Vagina (tissue), 2 donors: ENCODE data around the gene ITGB4.

Experiments used
- CTCF ChIP-seq, 3 experiments: fragments of 450-650 bp in 2 of 3; fragments of 200-600 bp in 1 of 3; sonication (generic) in 1 of 3; IDR thresholded peaks; one replicate each; pipeline ENCODE4 v1.5.1; 2017 to 2019; ENCODE audit warnings: antibody characterized with exemption in 3 of 3, mild to moderate bottlenecking in 2 of 3, moderate library complexity in 2 of 3
- POLR2A ChIP-seq, 2 donors: fragments of 450-650 bp; IDR thresholded peaks; one replicate each; pipeline ENCODE4 v1.6.1; 2017; ENCODE audit warnings: antibody characterized with exemption in 2 of 2, mild to moderate bottlenecking in 2 of 2, moderate library complexity in 2 of 2
- POLR2AphosphoS5 ChIP-seq, 2 donors: sonication (generic); formaldehyde crosslinking; IDR thresholded peaks; one replicate each; pipeline ENCODE4 v1.9.0; 2017; ENCODE audit warnings: antibody characterized with exemption in 2 of 2, mild to moderate bottlenecking in 2 of 2, low read depth in 1 of 2; ENCODE audit not compliant: insufficient read depth in 1 of 2

GRCh38 chr17:75730065-75730464 lies 8.8 kb downstream of the ITGB4 start:
- TF ChIP-seq CTCF (IDR thresholded peaks at IDR 0.05) (no peak), POLR2AphosphoS5 (IDR thresholded peaks at IDR 0.05; ENCODE audit: insufficient read depth in 1 of 2, low read depth in 1 of 2) (no peak), POLR2A (IDR thresholded peaks at IDR 0.05) (no peak)
